ENCODE data around the gene LDB1. TPM values are rescaled to one million over a fixed set of nuclear protein-coding genes. Genes with fewer than 3 reads are reported as not detected.

Gene LDB1
- total and polyA plus RNA-seq, 2 of the 13 experiments (the other 11 are each of a cell fraction or from before 2014, with no cell fraction given): 17.2 to 45.5 TPM

GRCh38 chr10:102117391-102118159, 2.6 kb downstream of the LDB1 start (continued):
- TF ChIP-seq, protein P1, sequence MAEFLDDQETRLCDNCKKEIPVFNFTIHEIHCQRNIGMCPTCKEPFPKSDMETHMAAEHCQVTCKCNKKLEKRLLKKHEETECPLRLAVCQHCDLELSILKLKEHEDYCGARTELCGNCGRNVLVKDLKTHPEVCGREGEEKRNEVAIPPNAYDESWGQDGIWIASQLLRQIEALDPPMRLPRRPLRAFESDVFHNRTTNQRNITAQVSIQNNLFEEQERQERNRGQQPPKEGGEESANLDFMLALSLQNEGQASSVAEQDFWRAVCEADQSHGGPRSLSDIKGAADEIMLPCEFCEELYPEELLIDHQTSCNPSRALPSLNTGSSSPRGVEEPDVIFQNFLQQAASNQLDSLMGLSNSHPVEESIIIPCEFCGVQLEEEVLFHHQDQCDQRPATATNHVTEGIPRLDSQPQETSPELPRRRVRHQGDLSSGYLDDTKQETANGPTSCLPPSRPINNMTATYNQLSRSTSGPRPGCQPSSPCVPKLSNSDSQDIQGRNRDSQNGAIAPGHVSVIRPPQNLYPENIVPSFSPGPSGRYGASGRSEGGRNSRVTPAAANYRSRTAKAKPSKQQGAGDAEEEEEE (CRISPR knock-in tag; IDR thresholded peaks at IDR 0.05; ENCODE audit: borderline replicate concordance): no peak
- TF ChIP-seq YEATS4 (CRISPR knock-in tag; IDR thresholded peaks at IDR 0.05; ENCODE audit: borderline replicate concordance) (peak; percentile 5; the same call in 1 of the 2 replicates), REXO4 (CRISPR knock-in tag; IDR thresholded peaks at IDR 0.05; ENCODE audit: borderline replicate concordance) (no peak), GZF1 (CRISPR knock-in tag; IDR thresholded peaks at IDR 0.05) (no peak), RFX3 (CRISPR knock-in tag; IDR thresholded peaks at IDR 0.05) (no peak), ZNF737 (CRISPR knock-in tag; IDR thresholded peaks at IDR 0.05; ENCODE audit: borderline replicate concordance) (no peak), CSRNP1 (CRISPR knock-in tag; IDR thresholded peaks at IDR 0.05) (peak; percentile 55; the same call in 1 of the 2 replicates), ZNF747 (CRISPR knock-in tag; IDR thresholded peaks at IDR 0.05; ENCODE audit: borderline replicate concordance) (no peak), ASH2L (IDR thresholded peaks at IDR 0.05; ENCODE audit: insufficient read length, low read depth, low read length) (peak; percentile 42), HHEX (CRISPR knock-in tag; IDR thresholded peaks at IDR 0.05) (no peak), MEIS1 (CRISPR knock-in tag; IDR thresholded peaks at IDR 0.05; ENCODE audit: borderline replicate concordance) (no peak), TAF1 (CRISPR knock-in tag; IDR thresholded peaks at IDR 0.05) (no peak), PBX3 (CRISPR knock-in tag; IDR thresholded peaks at IDR 0.05; ENCODE audit: borderline replicate concordance) (no peak), HNRNPLL (IDR thresholded peaks at IDR 0.05; ENCODE audit: low read depth, low read length, poor library complexity, severe bottlenecking) (peak; percentile 43), SALL1 (CRISPR knock-in tag; IDR thresholded peaks at IDR 0.05) (peak; percentile 80)
- TF ChIP-seq, protein P2, sequence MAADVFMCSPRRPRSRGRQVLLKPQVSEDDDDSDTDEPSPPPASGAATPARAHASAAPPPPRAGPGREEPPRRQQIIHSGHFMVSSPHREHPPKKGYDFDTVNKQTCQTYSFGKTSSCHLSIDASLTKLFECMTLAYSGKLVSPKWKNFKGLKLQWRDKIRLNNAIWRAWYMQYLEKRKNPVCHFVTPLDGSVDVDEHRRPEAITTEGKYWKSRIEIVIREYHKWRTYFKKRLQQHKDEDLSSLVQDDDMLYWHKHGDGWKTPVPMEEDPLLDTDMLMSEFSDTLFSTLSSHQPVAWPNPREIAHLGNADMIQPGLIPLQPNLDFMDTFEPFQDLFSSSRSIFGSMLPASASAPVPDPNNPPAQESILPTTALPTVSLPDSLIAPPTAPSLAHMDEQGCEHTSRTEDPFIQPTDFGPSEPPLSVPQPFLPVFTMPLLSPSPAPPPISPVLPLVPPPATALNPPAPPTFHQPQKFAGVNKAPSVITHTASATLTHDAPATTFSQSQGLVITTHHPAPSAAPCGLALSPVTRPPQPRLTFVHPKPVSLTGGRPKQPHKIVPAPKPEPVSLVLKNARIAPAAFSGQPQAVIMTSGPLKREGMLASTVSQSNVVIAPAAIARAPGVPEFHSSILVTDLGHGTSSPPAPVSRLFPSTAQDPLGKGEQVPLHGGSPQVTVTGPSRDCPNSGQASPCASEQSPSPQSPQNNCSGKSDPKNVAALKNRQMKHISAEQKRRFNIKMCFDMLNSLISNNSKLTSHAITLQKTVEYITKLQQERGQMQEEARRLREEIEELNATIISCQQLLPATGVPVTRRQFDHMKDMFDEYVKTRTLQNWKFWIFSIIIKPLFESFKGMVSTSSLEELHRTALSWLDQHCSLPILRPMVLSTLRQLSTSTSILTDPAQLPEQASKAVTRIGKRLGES (CRISPR knock-in tag; IDR thresholded peaks at IDR 0.05; ENCODE audit: borderline replicate concordance): no peak
- TF ChIP-seq, protein P3, sequence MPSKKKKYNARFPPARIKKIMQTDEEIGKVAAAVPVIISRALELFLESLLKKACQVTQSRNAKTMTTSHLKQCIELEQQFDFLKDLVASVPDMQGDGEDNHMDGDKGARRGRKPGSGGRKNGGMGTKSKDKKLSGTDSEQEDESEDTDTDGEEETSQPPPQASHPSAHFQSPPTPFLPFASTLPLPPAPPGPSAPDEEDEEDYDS (CRISPR knock-in tag; IDR thresholded peaks at IDR 0.05): no peak
- TF ChIP-seq, protein P4, sequence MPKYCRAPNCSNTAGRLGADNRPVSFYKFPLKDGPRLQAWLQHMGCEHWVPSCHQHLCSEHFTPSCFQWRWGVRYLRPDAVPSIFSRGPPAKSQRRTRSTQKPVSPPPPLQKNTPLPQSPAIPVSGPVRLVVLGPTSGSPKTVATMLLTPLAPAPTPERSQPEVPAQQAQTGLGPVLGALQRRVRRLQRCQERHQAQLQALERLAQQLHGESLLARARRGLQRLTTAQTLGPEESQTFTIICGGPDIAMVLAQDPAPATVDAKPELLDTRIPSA (CRISPR knock-in tag; IDR thresholded peaks at IDR 0.05; ENCODE audit: borderline replicate concordance): no peak
